Measurements from ENCODE around the gene LDAH. TPM values are rescaled to one million over a fixed set of nuclear protein-coding genes. Genes with fewer than 3 reads are reported as not detected.

Gene LDAH
- total RNA-seq, 1 donor from 2014 or later, result 28.0 TPM

GRCh38 chr2:20834331-20834730 lies 11.4 kb upstream of the LDAH start:
- Mint-ChIP-seq H3K4me1 (ENCODE audit: unreplicated experiment) (no peaks in the 10 kb centered on the region), H3K4me3 (ENCODE audit: unreplicated experiment) (no peak overlapping the region), H3K9me3 (ENCODE audit: unreplicated experiment) (peaks cover 4% of the 10 kb centered on the region), H3K27ac (ENCODE audit: unreplicated experiment) (no peak overlapping the region), H3K27me3 (ENCODE audit: unreplicated experiment) (peaks cover 54% of the 10 kb centered on the region), H3K36me3 (ENCODE audit: unreplicated experiment) (no peaks in the 10 kb centered on the region)
- no peak for DNase-seq (ENCODE audit: extremely low spot score, unreplicated experiment)
- no peak for TF ChIP-seq CTCF (IDR thresholded peaks at IDR 0.05)

GRCh38 chr2:20832606-20833005 lies 9.7 kb upstream of the LDAH start:
- no peaks in the 10 kb centered on the region for H3K36me3 Mint-ChIP-seq (ENCODE audit: unreplicated experiment)
- no peaks in the 10 kb centered on the region for H3K9me3 Mint-ChIP-seq (ENCODE audit: unreplicated experiment)

GRCh38 chr2:20829861-20830260 lies 7.0 kb upstream of the LDAH start:
- no peak for DNase-seq (ENCODE audit: extremely low spot score, unreplicated experiment)

More at GRCh38 chr2:20832606-20833005, 9.7 kb upstream of the LDAH start:
- DNase-seq (ENCODE audit: extremely low spot score, unreplicated experiment), result no peak
- no peak for TF ChIP-seq CTCF (IDR thresholded peaks at IDR 0.05)
- no peak overlapping the region for H3K27ac Mint-ChIP-seq (ENCODE audit: unreplicated experiment)
- no peak overlapping the region for H3K4me3 Mint-ChIP-seq (ENCODE audit: unreplicated experiment)
- no peaks in the 10 kb centered on the region for H3K4me1 Mint-ChIP-seq (ENCODE audit: unreplicated experiment)
- H3K27me3 Mint-ChIP-seq (ENCODE audit: unreplicated experiment), result peaks cover 50% of the 10 kb centered on the region

GRCh38 chr2:20823917-20824316 lies 1.0 kb upstream of the LDAH start:
- no peak for TF ChIP-seq CTCF (IDR thresholded peaks at IDR 0.05)
- H3K36me3 Mint-ChIP-seq (ENCODE audit: unreplicated experiment), result no peaks in the 10 kb centered on the region
- H3K27me3 Mint-ChIP-seq (ENCODE audit: unreplicated experiment), result peaks cover 10% of the 10 kb centered on the region
- peaks cover 15% of the 10 kb centered on the region for H3K4me1 Mint-ChIP-seq (ENCODE audit: unreplicated experiment)
- no peak for DNase-seq (ENCODE audit: extremely low spot score, unreplicated experiment)
- H3K4me3 Mint-ChIP-seq (ENCODE audit: unreplicated experiment), result peak overlapping the region; percentile 4
- H3K9me3 Mint-ChIP-seq (ENCODE audit: unreplicated experiment), result no peaks in the 10 kb centered on the region
- no peak overlapping the region for H3K27ac Mint-ChIP-seq (ENCODE audit: unreplicated experiment)

More at GRCh38 chr2:20829861-20830260, 7.0 kb upstream of the LDAH start:
- Mint-ChIP-seq H3K36me3 (ENCODE audit: unreplicated experiment) (no peaks in the 10 kb centered on the region), H3K4me1 (ENCODE audit: unreplicated experiment) (no peaks in the 10 kb centered on the region), H3K27me3 (ENCODE audit: unreplicated experiment) (peaks cover 37% of the 10 kb centered on the region), H3K27ac (ENCODE audit: unreplicated experiment) (no peak overlapping the region), H3K9me3 (ENCODE audit: unreplicated experiment) (no peaks in the 10 kb centered on the region), H3K4me3 (ENCODE audit: unreplicated experiment) (no peak overlapping the region)
- TF ChIP-seq CTCF (IDR thresholded peaks at IDR 0.05), result no peak

GRCh38 chr2:20818820-20819219 lies 4.1 kb downstream of the LDAH start:
- DNase-seq (ENCODE audit: extremely low spot score, unreplicated experiment), result no peak
- no peak for TF ChIP-seq CTCF (IDR thresholded peaks at IDR 0.05)
- Mint-ChIP-seq H3K36me3 (ENCODE audit: unreplicated experiment) (peaks cover 4% of the 10 kb centered on the region), H3K4me3 (ENCODE audit: unreplicated experiment) (no peak overlapping the region), H3K27me3 (ENCODE audit: unreplicated experiment) (no peaks in the 10 kb centered on the region), H3K4me1 (ENCODE audit: unreplicated experiment) (peaks cover 8% of the 10 kb centered on the region), H3K27ac (ENCODE audit: unreplicated experiment) (no peak overlapping the region), H3K9me3 (ENCODE audit: unreplicated experiment) (no peaks in the 10 kb centered on the region)

All from osteocyte (in vitro differentiated cells).